ENCODE measurements around the gene ZBTB20. TPM values are rescaled to one million over a fixed set of nuclear protein-coding genes. Genes with fewer than 3 reads are reported as not detected.

The ZBTB20 gene
- total RNA-seq, 5 donors from 2014 or later (not counting 1 experiment from before 2014, with no cell fraction given), result 43.1 to 80.7 (median 48.4) TPM

GRCh38 chr3:114355653-114356052, 791.4 kb downstream of the ZBTB20 start:
- no peaks in the 10 kb centered on the region for H3K9me3 ChIP-seq
- ATAC-seq (replicated peaks in 1 of 4) (no peak), DNase-seq (no peak)
- peaks cover 3 to 12% of the 10 kb centered on the region in 2 donors for H3K36me3 ChIP-seq (ENCODE audit: control insufficient read depth in 2 of 2, extremely low read depth in 1 of 2, insufficient read depth in 1 of 2, low read length in 1 of 2)
- no peaks in the 10 kb centered on the region for H3K27me3 ChIP-seq (replicated peaks in 1 of 2; ENCODE audit: control insufficient read depth in 2 of 2, extremely low read depth in 1 of 2, insufficient read depth in 2 of 2, low read length in 1 of 2)
- Mint-ChIP-seq H3K36me3 (peaks cover 19% of the 10 kb centered on the region), H3K9me3 (no peaks in the 10 kb centered on the region), H3K27ac (no peak overlapping the region), H3K4me3 (no peak overlapping the region), H3K4me1 (no peaks in the 10 kb centered on the region), H3K27me3 (no peaks in the 10 kb centered on the region)
- H3K4me1 ChIP-seq (ENCODE audit: control insufficient read depth in 1 of 2, extremely low read depth in 1 of 2, insufficient read depth in 2 of 2, low read length in 2 of 2), result no peaks in the 10 kb centered on the region
- H3K4me3 ChIP-seq (ENCODE audit: control insufficient read depth in 1 of 2, extremely low read depth in 1 of 2, low read length in 1 of 2), result no peak overlapping the region
- no peak overlapping the region for H3K27ac ChIP-seq (ENCODE audit: low read length)
- ChIA-PET POLR2A (no interaction called here), CTCF (interaction anchor here in 1 of 2 donors (0.6 kb wide), 1 partner anchor 28 kb away, joined by 3 read pairs; no protein-coding TSS in a partner anchor)

- Mint-ChIP-seq H3K9me3 (no peaks in the 10 kb centered on the region), H3K36me3 (peaks cover 44% of the 10 kb centered on the region), H3K27me3 (no peaks in the 10 kb centered on the region), H3K4me3 (no peak overlapping the region), H3K4me1 (no peaks in the 10 kb centered on the region), H3K27ac (no peak overlapping the region)
- POLR2A ChIA-PET, result no interaction called here
- no peak for DNase-seq
- no peak for ATAC-seq (replicated peaks in 1 of 4)
- Histone ChIP-seq H3K4me1 (ENCODE audit: control insufficient read depth in 1 of 2, extremely low read depth in 1 of 2, insufficient read depth in 2 of 2, low read length in 2 of 2) (no peaks in the 10 kb centered on the region), H3K9me3 (no peaks in the 10 kb centered on the region), H3K36me3 (ENCODE audit: control insufficient read depth in 2 of 2, extremely low read depth in 1 of 2, insufficient read depth in 1 of 2, low read length in 1 of 2) (peaks cover 8 to 20% of the 10 kb centered on the region in 2 donors), H3K27me3 (replicated peaks in 1 of 2; ENCODE audit: control insufficient read depth in 2 of 2, extremely low read depth in 1 of 2, insufficient read depth in 2 of 2, low read length in 1 of 2) (no peaks in the 10 kb centered on the region), H3K4me3 (ENCODE audit: control insufficient read depth in 1 of 2, extremely low read depth in 1 of 2, low read length in 1 of 2) (no peak overlapping the region), H3K27ac (ENCODE audit: low read length) (no peak overlapping the region)
- WGBS (ENCODE audit: insufficient coverage), result 100% methylated on average over 3 of the region's 9 CpGs
- CTCF ChIA-PET, result no interaction called here
These were observed 795.3 kb downstream of the ZBTB20 start for GRCh38 chr3:114351822-114352145.

GRCh38 chr3:114351123-114351821, 795.8 kb downstream of the ZBTB20 start:
- Mint-ChIP-seq H3K36me3 (peaks cover 44% of the 10 kb centered on the region), H3K4me3 (no peak overlapping the region), H3K4me1 (peaks cover 1 to 3% (median 2%) of the 10 kb centered on the region in 3 donors), H3K27me3 (no peaks in the 10 kb centered on the region), H3K27ac (no peak overlapping the region), H3K9me3 (no peaks in the 10 kb centered on the region)
- Histone ChIP-seq H3K4me1 (ENCODE audit: control insufficient read depth in 1 of 2, extremely low read depth in 1 of 2, insufficient read depth in 2 of 2, low read length in 2 of 2) (no peaks in the 10 kb centered on the region), H3K27ac (ENCODE audit: low read length) (no peak overlapping the region), H3K4me3 (ENCODE audit: control insufficient read depth in 1 of 2, extremely low read depth in 1 of 2, low read length in 1 of 2) (no peak overlapping the region), H3K9me3 (no peaks in the 10 kb centered on the region), H3K27me3 (replicated peaks in 1 of 2; ENCODE audit: control insufficient read depth in 2 of 2, extremely low read depth in 1 of 2, insufficient read depth in 2 of 2, low read length in 1 of 2) (no peaks in the 10 kb centered on the region), H3K36me3 (ENCODE audit: control insufficient read depth in 2 of 2, extremely low read depth in 1 of 2, insufficient read depth in 1 of 2, low read length in 1 of 2) (peaks cover 8 to 20% of the 10 kb centered on the region in 2 donors)
- DNase-seq (no peak), ATAC-seq (replicated peaks in 1 of 4) (no peak)
- ChIA-PET POLR2A (no interaction called here), CTCF (no interaction called here)
- 98% methylated on average over 64 of the region's 64 CpGs for WGBS (ENCODE audit: insufficient coverage)

- H3K27ac ChIP-seq (ENCODE audit: low read length), result no peak overlapping the region
- H3K36me3 ChIP-seq (ENCODE audit: control insufficient read depth in 2 of 2, extremely low read depth in 1 of 2, insufficient read depth in 1 of 2, low read length in 1 of 2), result peaks cover 8 to 20% of the 10 kb centered on the region in 2 donors
- no peaks in the 10 kb centered on the region for H3K9me3 ChIP-seq
- H3K4me3 ChIP-seq (ENCODE audit: control insufficient read depth in 1 of 2, extremely low read depth in 1 of 2, low read length in 1 of 2), result no peak overlapping the region
- WGBS (ENCODE audit: insufficient coverage), result 99% methylated on average over 24 of the region's 24 CpGs
- H3K27me3 ChIP-seq (replicated peaks in 1 of 2; ENCODE audit: control insufficient read depth in 2 of 2, extremely low read depth in 1 of 2, insufficient read depth in 2 of 2, low read length in 1 of 2), result no peaks in the 10 kb centered on the region
- H3K36me3 Mint-ChIP-seq, result peaks cover 49% of the 10 kb centered on the region
- no peaks in the 10 kb centered on the region for H3K4me1 ChIP-seq (ENCODE audit: control insufficient read depth in 1 of 2, extremely low read depth in 1 of 2, insufficient read depth in 2 of 2, low read length in 2 of 2)
- ChIA-PET CTCF (no interaction called here), POLR2A (no interaction called here)
- H3K4me1 Mint-ChIP-seq, result peaks cover 7 to 8% (median 8%) of the 10 kb centered on the region in 3 donors
- H3K27me3 Mint-ChIP-seq, result no peaks in the 10 kb centered on the region
- ATAC-seq (replicated peaks in 1 of 4) (no peak), DNase-seq (no peak)
- no peaks in the 10 kb centered on the region for H3K9me3 Mint-ChIP-seq
- no peak overlapping the region for H3K27ac Mint-ChIP-seq
- no peak overlapping the region for H3K4me3 Mint-ChIP-seq
These were observed 796.4 kb downstream of the ZBTB20 start for GRCh38 chr3:114350690-114351089.

GRCh38 chr3:114350271-114350670, 796.8 kb downstream of the ZBTB20 start:
- Histone ChIP-seq H3K4me3 (ENCODE audit: control insufficient read depth in 1 of 2, extremely low read depth in 1 of 2, low read length in 1 of 2) (no peak overlapping the region), H3K27ac (ENCODE audit: low read length) (no peak overlapping the region), H3K27me3 (replicated peaks in 1 of 2; ENCODE audit: control insufficient read depth in 2 of 2, extremely low read depth in 1 of 2, insufficient read depth in 2 of 2, low read length in 1 of 2) (no peaks in the 10 kb centered on the region), H3K9me3 (no peaks in the 10 kb centered on the region), H3K36me3 (ENCODE audit: control insufficient read depth in 2 of 2, extremely low read depth in 1 of 2, insufficient read depth in 1 of 2, low read length in 1 of 2) (peaks cover 8 to 20% of the 10 kb centered on the region in 2 donors), H3K4me1 (ENCODE audit: control insufficient read depth in 1 of 2, extremely low read depth in 1 of 2, insufficient read depth in 2 of 2, low read length in 2 of 2) (no peaks in the 10 kb centered on the region)
- Mint-ChIP-seq H3K36me3 (peaks cover 51% of the 10 kb centered on the region), H3K27me3 (no peaks in the 10 kb centered on the region), H3K4me3 (no peak overlapping the region), H3K27ac (no peak overlapping the region), H3K9me3 (no peaks in the 10 kb centered on the region), H3K4me1 (peaks cover 8 to 10% (median 9%) of the 10 kb centered on the region in 3 donors)
- CTCF ChIA-PET, result no interaction called here
- POLR2A ChIA-PET, result no interaction called here
- WGBS (ENCODE audit: insufficient coverage), result 95% methylated on average over 12 of the region's 12 CpGs
- no peak for ATAC-seq (replicated peaks in 1 of 4)
- no peak for DNase-seq

- no peaks in the 10 kb centered on the region for H3K27me3 Mint-ChIP-seq
- H3K36me3 Mint-ChIP-seq, result peaks cover 29% of the 10 kb centered on the region
- no CpG with 5 or more reads among the region's 1 CpG for WGBS (ENCODE audit: insufficient coverage)
These were observed 802.6 kb downstream of the ZBTB20 start for GRCh38 chr3:114344492-114344891.

More at GRCh38 chr3:114344492-114344891, 802.6 kb downstream of the ZBTB20 start:
- Histone ChIP-seq H3K27ac (ENCODE audit: low read length) (no peak overlapping the region), H3K27me3 (replicated peaks in 1 of 2; ENCODE audit: control insufficient read depth in 2 of 2, extremely low read depth in 1 of 2, insufficient read depth in 2 of 2, low read length in 1 of 2) (no peaks in the 10 kb centered on the region), H3K36me3 (ENCODE audit: control insufficient read depth in 2 of 2, extremely low read depth in 1 of 2, insufficient read depth in 1 of 2, low read length in 1 of 2) (peaks cover 3 to 5% of the 10 kb centered on the region in 2 donors), H3K4me1 (ENCODE audit: control insufficient read depth in 1 of 2, extremely low read depth in 1 of 2, insufficient read depth in 2 of 2, low read length in 2 of 2) (no peaks in the 10 kb centered on the region), H3K4me3 (ENCODE audit: control insufficient read depth in 1 of 2, extremely low read depth in 1 of 2, low read length in 1 of 2) (no peak overlapping the region), H3K9me3 (no peaks in the 10 kb centered on the region)
- Mint-ChIP-seq H3K4me3 (no peak overlapping the region), H3K9me3 (no peaks in the 10 kb centered on the region), H3K27ac (no peak overlapping the region), H3K4me1 (peaks cover 11 to 14% (median 14%) of the 10 kb centered on the region in 3 donors)
- POLR2A ChIA-PET, result no interaction called here
- ATAC-seq (replicated peaks in 1 of 4) (no peak), DNase-seq (no peak)
- CTCF ChIA-PET, result no interaction called here

Data from T-cell (primary cell).